Neural progenitor cell (in vitro differentiated cells): Measurements from ENCODE around the gene FITM1. TPM values are rescaled to one million over a fixed set of nuclear protein-coding genes. Genes with fewer than 3 reads are reported as not detected.

ENCODE experiments used
- DNase-seq: peaks from one replicate; pipeline ENCODE4 v3.0.0-alpha.2; 2016; ENCODE audit warnings: low spot score
- H2AFZ ChIP-seq: fragments of 200-600 bp; sonication (generic); replicated peaks from 2 replicates; pipeline ENCODE4 v1.6.1; 2016; ENCODE audit warnings: antibody characterized with exemption
- H3F3A ChIP-seq: fragments of 200-600 bp; sonication (generic); 2 replicates; pipeline ENCODE4 v1.6.1; 2016; ENCODE audit warnings: antibody characterized with exemption, low read depth
- H3K27ac ChIP-seq: fragments of 200-600 bp; sonication (generic); 2 replicates; pipeline ENCODE4 v1.5.1; 2016; ENCODE audit warnings: mild to moderate bottlenecking
- H3K27me3 ChIP-seq: fragments of 200-600 bp; sonication (generic); 2 replicates; pipeline ENCODE4 v1.6.1; 2016; ENCODE audit warnings: mild to moderate bottlenecking, moderate library complexity
- H3K36me3 ChIP-seq: fragments of 200-600 bp; sonication (generic); 2 replicates; pipeline ENCODE4 v1.5.1; 2016
- H3K4me1 ChIP-seq: fragments of 200-600 bp; sonication (generic); 2 replicates; pipeline ENCODE4 v1.6.1; 2016; ENCODE audit warnings: mixed run types
- H3K4me2 ChIP-seq: fragments of 200-600 bp; sonication (generic); 2 replicates; pipeline ENCODE4 v1.6.1; 2016
- H3K4me3 ChIP-seq: fragments of 200-600 bp; sonication (generic); 2 replicates; pipeline ENCODE4 v1.5.1; 2016
- H3K79me2 ChIP-seq: fragments of 200-600 bp; sonication (generic); 2 replicates; pipeline ENCODE4 v1.6.1; 2016; ENCODE audit warnings: low read depth
- H3K9ac ChIP-seq: fragments of 200-600 bp; sonication (generic); 2 replicates; pipeline ENCODE4 v1.6.1; 2016
- H3K9me3 ChIP-seq: fragments of 200-600 bp; sonication (generic); 2 replicates; pipeline ENCODE4 v1.5.1; 2016; ENCODE audit warnings: low read depth
- H4K20me1 ChIP-seq: fragments of 200-600 bp; sonication (generic); 2 replicates; pipeline ENCODE4 v1.6.1; 2016; ENCODE audit warnings: low read depth
- H3K27ac Mint-ChIP-seq: 3 replicates; pipeline ENCODE4 v1.8.0; 2021; ENCODE audit warnings: mixed read lengths
- H3K27me3 Mint-ChIP-seq: 2 replicates; pipeline ENCODE4 v1.8.0; 2022; ENCODE audit warnings: low read depth, mild to moderate bottlenecking, inconsistent platforms, moderate library complexity, mixed read lengths; ENCODE audit not compliant: insufficient read depth
- H3K36me3 Mint-ChIP-seq: 3 replicates; pipeline ENCODE4 v1.8.0; 2021; ENCODE audit warnings: mixed read lengths
- H3K4me1 Mint-ChIP-seq: 3 replicates; pipeline ENCODE4 v1.8.0; 2021; ENCODE audit warnings: mixed read lengths
- H3K4me3 Mint-ChIP-seq: 3 replicates; pipeline ENCODE4 v1.8.0; 2021; ENCODE audit warnings: mild to moderate bottlenecking, moderate library complexity, mixed read lengths
- H3K9me3 Mint-ChIP-seq: 3 replicates; pipeline ENCODE4 v1.8.0; 2020; ENCODE audit warnings: mixed read lengths
- CTCF ChIP-seq: fragments of 200-600 bp; sonication (generic); IDR thresholded peaks from 2 replicates; pipeline ENCODE4 v1.5.1; 2017; ENCODE audit warnings: antibody characterized with exemption, mild to moderate bottlenecking
- EZH2 ChIP-seq: fragments of 200-600 bp; sonication (generic); IDR thresholded peaks from 2 replicates; pipeline ENCODE4 v1.6.1; 2017; ENCODE audit warnings: antibody characterized with exemption, mild to moderate bottlenecking, moderate library complexity
- EZH2phosphoT487 ChIP-seq: fragments of 200-600 bp; sonication (generic); IDR thresholded peaks from 2 replicates; pipeline ENCODE4 v1.6.1; 2017; ENCODE audit warnings: antibody characterized with exemption
- total RNA-seq: library from RNA; depleted of rRNA; stranded (reverse); fragments of >200 nt; gene quantifications from 2 replicates; pipeline ENCODE4 v1.2.3, GENCODE V29; 2015; ENCODE audit warnings: low replicate concordance

FITM1 gene
- total RNA-seq, 1 donor from 2014 or later, result 0.77 TPM

- Histone ChIP-seq H3K4me1 (peaks cover 6% of the 10 kb centered on the region), H2AFZ (no peak overlapping the region), H3K4me3 (no peak overlapping the region), H3K4me2 (no peak overlapping the region), H3K27me3 (peaks cover 9% of the 10 kb centered on the region), H3K9ac (no peak overlapping the region), H3K36me3 (no peaks in the 10 kb centered on the region), H3K9me3 (no peaks in the 10 kb centered on the region), H3K27ac (no peak overlapping the region), H4K20me1 (no peaks in the 10 kb centered on the region), H3F3A (peaks cover 28% of the 10 kb centered on the region), H3K79me2 (no peaks in the 10 kb centered on the region)
- TF ChIP-seq EZH2 (no peak), EZH2phosphoT487 (no peak), CTCF (no peak)
- Mint-ChIP-seq H3K36me3 (peaks cover 7% of the 10 kb centered on the region), H3K9me3 (no peaks in the 10 kb centered on the region), H3K4me1 (peaks cover 13% of the 10 kb centered on the region), H3K27ac (no peak overlapping the region), H3K27me3 (peaks cover 7% of the 10 kb centered on the region), H3K4me3 (no peak overlapping the region)
- no peak for DNase-seq
These were observed 2.5 kb downstream of the FITM1 start for GRCh38 chr14:24132976-24133375.

- Mint-ChIP-seq H3K4me3 (no peak overlapping the region), H3K36me3 (peaks cover 14% of the 10 kb centered on the region)
- no peak for DNase-seq
These were observed 3.3 kb downstream of the FITM1 start for GRCh38 chr14:24133735-24134134.

GRCh38 chr14:24135584-24135833 is 5.0 kb downstream of the FITM1 start:
- H3K36me3 Mint-ChIP-seq, result peaks cover 27% of the 10 kb centered on the region
- H3K36me3 ChIP-seq, result no peaks in the 10 kb centered on the region
- TF ChIP-seq EZH2 (no peak), EZH2phosphoT487 (no peak), CTCF (no peak)
- no peak for DNase-seq
- H3K4me1 Mint-ChIP-seq, result peaks cover 27% of the 10 kb centered on the region
- H3K27me3 ChIP-seq, result peaks cover 9% of the 10 kb centered on the region
- peaks cover 22% of the 10 kb centered on the region for H4K20me1 ChIP-seq
- H3K27ac ChIP-seq, result no peak overlapping the region
- peaks cover 7% of the 10 kb centered on the region for H3K27me3 Mint-ChIP-seq
- H3K9me3 Mint-ChIP-seq, result no peaks in the 10 kb centered on the region
- H3K4me1 ChIP-seq, result peaks cover 13% of the 10 kb centered on the region
- peak overlapping the region; percentile 71 for H2AFZ ChIP-seq
- no peak overlapping the region for H3K27ac Mint-ChIP-seq
- no peaks in the 10 kb centered on the region for H3K9me3 ChIP-seq
- H3K79me2 ChIP-seq, result peaks cover 15% of the 10 kb centered on the region
- H3F3A ChIP-seq, result peaks cover 50% of the 10 kb centered on the region
- H3K4me2 ChIP-seq, result peak overlapping the region; percentile 91
- H3K4me3 Mint-ChIP-seq, result peak overlapping the region; percentile 87
- H3K4me3 ChIP-seq, result peak overlapping the region; percentile 89
- no peak overlapping the region for H3K9ac ChIP-seq

More at GRCh38 chr14:24133735-24134134, 3.3 kb downstream of the FITM1 start:
- Histone ChIP-seq H3K4me2 (no peak overlapping the region), H4K20me1 (peaks cover 4% of the 10 kb centered on the region), H3K9me3 (no peaks in the 10 kb centered on the region), H3K9ac (no peak overlapping the region), H3F3A (peaks cover 35% of the 10 kb centered on the region), H3K27me3 (peaks cover 9% of the 10 kb centered on the region), H3K4me3 (no peak overlapping the region), H3K79me2 (no peaks in the 10 kb centered on the region), H2AFZ (no peak overlapping the region), H3K36me3 (no peaks in the 10 kb centered on the region), H3K27ac (no peak overlapping the region), H3K4me1 (peaks cover 6% of the 10 kb centered on the region)
- peaks cover 14% of the 10 kb centered on the region for H3K4me1 Mint-ChIP-seq
- H3K9me3 Mint-ChIP-seq, result no peaks in the 10 kb centered on the region
- no peak for TF ChIP-seq CTCF
- no peak for TF ChIP-seq EZH2phosphoT487
- no peak for TF ChIP-seq EZH2
- no peak overlapping the region for H3K27ac Mint-ChIP-seq
- H3K27me3 Mint-ChIP-seq, result peaks cover 7% of the 10 kb centered on the region
